ENCODE results near the gene ABCD1.
A peak's percentile ranks its signal among the peaks of the same experiment; 100 is the strongest.
"Not testable (repeated sequence)": the region's sequence is repeated elsewhere in the genome, so short reads cannot be mapped to it uniquely, and the experiment has no call there.

The ABCD1 gene

GRCh38 chrX:153724252-153725038 lies at the start of gene ABCD1, which contains the start of gene BCAP31:
ABCD1 (plus strand) TSS chrX:153724856; CDS start chrX:153725267, 411 bp downstream.
BCAP31 (minus strand) TSS chrX:153724387; CDS start chrX:153723244, 1,143 bp downstream.
- TF ChIP-seq CTCF (conservative IDR thresholded peaks at IDR 0.05; ENCODE audit: control insufficient read depth, insufficient read depth, low read depth, low read length) = no peak
- peak; percentile 75 for DNase-seq (ENCODE audit: low read depth)
- peak within 1 kb of the TSS; percentile 59 for H3K4me3 ChIP-seq (ENCODE audit: control insufficient read depth, low read depth, low read length)

- no peak for DNase-seq (ENCODE audit: low read depth)
- H3K4me3 ChIP-seq (ENCODE audit: control insufficient read depth, low read depth, low read length) = no peak overlapping the region
- no peak for TF ChIP-seq CTCF (conservative IDR thresholded peaks at IDR 0.05; ENCODE audit: control insufficient read depth, insufficient read depth, low read depth, low read length)
Observed at GRCh38 chrX:153681175-153681574, 43.5 kb upstream of the ABCD1 start.

- DNase-seq (ENCODE audit: low read depth) = not testable (repeated sequence)
Observed at GRCh38 chrX:153683486-153683885, 41.2 kb upstream of the ABCD1 start.

GRCh38 chrX:153684467-153685155 lies 40.0 kb upstream of the ABCD1 start:
- DNase-seq (ENCODE audit: low read depth) = no peak
- no peak overlapping the region for H3K4me3 ChIP-seq (ENCODE audit: control insufficient read depth, low read depth, low read length)
- no peak for TF ChIP-seq CTCF (conservative IDR thresholded peaks at IDR 0.05; ENCODE audit: control insufficient read depth, insufficient read depth, low read depth, low read length)

More at GRCh38 chrX:153683486-153683885, 41.2 kb upstream of the ABCD1 start:
- not testable (repeated sequence) for H3K4me3 ChIP-seq (ENCODE audit: control insufficient read depth, low read depth, low read length)

- DNase-seq (ENCODE audit: low read depth) = no peak
- TF ChIP-seq CTCF (conservative IDR thresholded peaks at IDR 0.05; ENCODE audit: control insufficient read depth, insufficient read depth, low read depth, low read length) = no peak
- H3K4me3 ChIP-seq (ENCODE audit: control insufficient read depth, low read depth, low read length) = no peak overlapping the region
Observed at GRCh38 chrX:153685156-153685536, 39.5 kb upstream of the ABCD1 start.

GRCh38 chrX:153685751-153686696 lies 38.6 kb upstream of the ABCD1 start:
- no peak for TF ChIP-seq CTCF (conservative IDR thresholded peaks at IDR 0.05; ENCODE audit: control insufficient read depth, insufficient read depth, low read depth, low read length)
- DNase-seq (ENCODE audit: low read depth) = no peak

More at GRCh38 chrX:153685751-153686696, 38.6 kb upstream of the ABCD1 start:
- H3K4me3 ChIP-seq (ENCODE audit: control insufficient read depth, low read depth, low read length) = no peak overlapping the region

All from fibroblast of mammary gland (primary cell).